ENCODE results near the gene TMEM147.

- TF ChIP-seq POLR2A (IDR thresholded peaks at IDR 0.05; ENCODE audit: low read length) (no peak), GATA1 (IDR thresholded peaks at IDR 0.05; ENCODE audit: low read depth, low read length) (no peak)
Observed at GRCh38 chr19:35571406-35571965, 26.1 kb downstream of the TMEM147 start.
